HG02623 (cell line): ENCODE results near the gene PLXNA1.

Source experiments
- ATAC-seq: cut with Tn5 transposase; IDR thresholded peaks from one replicate; pipeline ENCODE4 v1.9.1; 2021; ENCODE audit warnings: moderate library complexity; ENCODE audit not compliant: unreplicated experiment

Gene PLXNA1

GRCh38 chr3:126952983-126953660, 29.8 kb upstream of the PLXNA1 start:
- no peak for ATAC-seq

- peak; percentile 62 for ATAC-seq
These were observed 28.6 kb upstream of the PLXNA1 start for GRCh38 chr3:126954141-126954842.

DNA sequence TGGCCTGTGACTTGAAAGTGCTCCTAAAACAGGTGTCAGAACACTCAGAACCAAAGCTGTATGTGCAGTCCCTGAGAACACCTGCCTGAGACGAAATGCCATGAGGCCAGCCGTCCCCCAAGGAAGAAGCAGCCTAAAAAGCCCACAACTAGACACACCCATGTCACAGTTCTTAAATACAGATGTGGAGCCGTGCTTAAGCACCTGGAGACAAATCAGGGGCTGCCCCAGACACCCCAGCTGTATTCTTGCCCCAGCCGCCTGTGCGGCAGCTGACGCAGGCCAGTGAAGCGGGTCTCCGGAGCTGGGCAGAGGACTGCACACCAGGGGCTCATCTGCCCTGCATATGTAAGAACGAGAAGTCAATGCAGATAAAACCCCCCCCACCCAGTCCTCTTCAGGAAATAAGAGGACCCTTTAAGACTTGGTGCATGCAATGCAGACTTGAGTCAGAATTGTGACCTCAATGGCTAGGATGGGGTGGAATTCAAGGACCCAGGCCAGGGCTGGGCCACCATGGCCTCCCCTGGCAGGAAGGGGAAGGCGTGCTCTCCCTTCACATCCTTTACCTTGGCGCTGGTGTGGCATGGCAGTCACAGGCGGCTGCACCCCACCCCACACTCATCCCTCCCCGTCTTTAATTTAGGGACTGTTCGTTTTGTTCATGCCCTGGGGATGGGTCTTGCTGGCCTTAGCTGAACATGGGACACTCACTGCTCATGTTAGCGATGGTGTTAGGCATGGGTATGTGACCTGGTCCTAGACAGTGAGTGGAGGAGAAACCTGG, 27.7 kb upstream of the PLXNA1 start:
- ATAC-seq = peak; percentile 79

GRCh38 chr3:126956361-126956760, 26.6 kb upstream of the PLXNA1 start:
- ATAC-seq = no peak

DNA sequence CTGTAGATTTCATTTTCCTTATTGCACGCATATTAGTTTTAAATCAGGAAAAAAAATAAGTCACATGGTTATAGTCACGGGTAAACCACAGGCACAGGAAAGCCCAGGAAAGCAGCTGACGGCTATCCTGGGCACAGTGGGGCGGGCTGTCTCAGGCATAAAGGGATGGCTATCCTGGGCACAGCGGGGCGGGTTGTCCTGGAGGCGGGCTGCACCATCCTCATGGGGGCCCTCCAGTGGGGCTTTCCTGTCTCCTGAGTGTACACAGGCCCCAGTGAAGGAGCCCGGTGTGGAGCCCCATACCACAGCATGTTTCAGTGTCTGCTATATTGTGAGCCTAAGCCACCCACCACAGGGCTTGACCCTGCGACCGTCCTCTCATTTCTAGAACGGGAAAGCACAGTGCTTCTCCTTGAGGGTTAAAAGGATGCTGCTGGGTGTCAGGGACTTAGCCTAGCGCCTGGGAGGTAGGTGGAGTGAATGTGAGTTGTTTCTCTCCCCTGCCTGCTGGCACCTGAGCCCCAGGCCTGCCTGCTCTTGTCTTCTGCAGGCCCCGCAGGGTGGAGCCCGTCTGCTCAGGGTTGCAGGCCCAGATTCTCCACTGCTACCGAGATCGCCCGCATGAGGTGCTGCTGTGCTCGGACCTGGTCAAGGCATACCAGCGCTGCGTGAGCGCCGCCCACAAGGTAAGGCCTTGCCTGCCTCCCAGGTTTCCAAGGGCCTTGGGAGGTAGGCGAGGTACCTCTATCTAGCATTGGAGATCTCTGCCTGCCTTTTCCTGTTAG, 25.9 kb upstream of the PLXNA1 start:
- ATAC-seq = no peak

GRCh38 chr3:126957776-126958637, 24.9 kb upstream of the PLXNA1 start:
- ATAC-seq = no peak

DNA sequence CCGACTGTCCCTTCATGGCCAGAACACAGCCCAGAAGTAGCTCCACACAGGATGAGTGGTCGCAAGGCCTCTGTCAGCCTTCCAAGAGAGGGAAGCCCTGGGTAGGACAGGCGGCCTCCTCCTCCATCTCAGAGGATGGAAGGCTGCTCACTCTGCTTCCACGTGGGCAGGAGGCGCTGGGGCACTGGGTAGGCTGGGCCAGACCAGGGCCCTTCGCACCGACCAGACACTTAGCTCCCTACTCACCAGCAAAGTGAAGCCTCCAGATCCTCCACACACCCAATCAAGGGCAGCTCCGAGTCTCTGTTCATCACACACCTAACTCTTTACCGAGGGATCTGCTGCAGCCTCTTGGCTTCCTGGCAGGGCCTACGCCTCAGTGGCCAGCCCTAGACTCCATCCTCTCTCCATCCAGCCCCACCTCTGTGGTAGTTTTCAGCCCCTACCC, 24.3 kb upstream of the PLXNA1 start:
- ATAC-seq = no peak

GRCh38 chr3:126959136-126959920, 23.6 kb upstream of the PLXNA1 start:
- no peak for ATAC-seq

- ATAC-seq = no peak
These were observed 22.9 kb upstream of the PLXNA1 start for GRCh38 chr3:126959921-126960603.

GRCh38 chr3:126960604-126960995, 22.3 kb upstream of the PLXNA1 start:
- no peak for ATAC-seq

GRCh38 chr3:126961191-126961790, 21.6 kb upstream of the PLXNA1 start:
- ATAC-seq = no peak

- ATAC-seq = no peak
These were observed 21.0 kb upstream of the PLXNA1 start for GRCh38 chr3:126961791-126962461.

DNA sequence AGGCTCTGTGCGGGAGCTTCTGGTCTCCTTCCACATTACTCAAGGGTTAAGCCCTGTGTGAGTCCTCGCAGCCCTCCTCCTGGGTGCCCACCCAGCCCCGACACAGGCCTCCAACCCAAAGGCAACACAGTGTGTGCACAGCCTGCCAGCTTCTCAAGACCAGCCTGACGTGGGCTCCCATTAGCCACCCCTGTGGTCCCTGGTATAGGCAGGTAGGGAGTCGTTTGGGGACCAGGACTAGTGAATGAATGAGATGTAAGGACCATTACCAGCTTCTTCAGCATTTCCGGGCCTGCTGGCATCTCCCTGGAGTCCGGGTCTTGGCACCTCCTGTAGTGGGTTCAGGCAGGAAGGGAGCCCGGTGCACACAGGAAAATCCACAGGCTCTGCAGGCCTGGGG, 20.2 kb upstream of the PLXNA1 start:
- ATAC-seq = no peak

GRCh38 chr3:126963261-126964190, 19.4 kb upstream of the PLXNA1 start:
- no peak for ATAC-seq

- ATAC-seq = no peak
These were observed 18.7 kb upstream of the PLXNA1 start for GRCh38 chr3:126964261-126964660.

DNA sequence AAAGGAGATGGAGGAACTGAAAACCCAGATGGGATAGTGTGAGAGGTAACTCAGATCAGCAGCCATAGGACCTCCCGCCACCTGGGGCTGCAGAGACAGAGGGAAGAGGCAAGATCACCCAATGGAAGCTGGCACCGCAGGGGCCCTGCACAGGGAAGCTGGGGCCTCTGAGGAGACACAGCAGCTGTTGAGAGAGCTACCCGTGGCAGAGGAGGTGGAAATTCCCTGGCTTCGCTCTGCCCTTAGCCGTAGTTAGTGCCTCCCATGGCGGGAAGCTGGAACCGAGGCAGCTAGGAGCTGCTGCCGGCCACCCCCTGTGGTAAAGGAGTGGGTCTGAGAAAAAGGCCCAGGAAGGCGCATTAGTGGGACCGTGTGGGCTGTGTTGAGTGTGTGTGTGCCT, 18.0 kb upstream of the PLXNA1 start:
- no peak for ATAC-seq
